ENCODE results near the gene EIF4G2.
"Not testable (repeated sequence)": the region's sequence is repeated elsewhere in the genome, so short reads cannot be mapped to it uniquely, and the experiment has no call there.

The EIF4G2 gene
- 679 to 1,676 (median 1,031) reads per million in 17 experiments for total RNA-seq

DNA sequence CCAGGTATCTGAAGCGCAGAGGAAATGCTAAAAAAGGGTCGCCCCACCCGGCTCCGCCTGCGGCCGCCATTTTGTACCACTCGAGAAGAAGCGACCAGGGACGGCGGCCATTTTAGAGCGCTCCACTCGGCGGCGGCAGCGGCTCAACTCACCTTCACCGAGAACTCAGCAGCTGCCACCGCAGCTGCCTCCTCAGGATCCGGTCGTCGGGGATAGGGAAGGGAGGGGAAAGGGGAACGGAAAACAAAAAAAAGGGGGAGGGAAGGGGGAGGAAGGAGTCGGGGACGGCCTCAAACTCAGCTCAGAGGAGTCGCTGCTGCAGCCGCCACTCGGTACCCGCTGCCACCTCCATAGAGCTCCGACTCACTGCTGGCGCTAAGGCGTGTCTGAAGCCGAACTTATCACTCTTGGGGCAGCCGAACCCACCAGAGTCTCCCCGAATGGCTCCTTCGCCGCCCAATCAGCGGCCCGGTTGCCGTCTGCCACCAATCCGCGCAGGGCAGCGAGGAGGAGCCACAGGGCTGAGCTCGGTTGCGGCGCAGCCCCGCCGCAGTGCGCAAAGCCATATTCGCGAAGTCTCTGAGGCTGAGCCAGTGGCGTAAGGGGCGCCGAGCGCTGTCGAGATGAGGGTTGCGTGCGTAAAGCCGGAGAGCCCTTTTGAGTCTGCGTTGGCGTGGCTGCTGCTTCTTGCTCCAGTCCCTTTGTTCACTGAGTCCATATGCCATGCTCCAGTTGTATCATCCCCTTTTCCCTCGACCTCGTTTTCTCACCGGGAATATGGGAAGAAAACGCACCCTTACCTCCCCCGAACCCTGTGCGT is at the start of gene EIF4G2:
Gene EIF4G2 (minus strand): TSS at position 374 of the 820 bp plus-strand sequence.
- peak; percentile 99 for DNase-seq

DNA sequence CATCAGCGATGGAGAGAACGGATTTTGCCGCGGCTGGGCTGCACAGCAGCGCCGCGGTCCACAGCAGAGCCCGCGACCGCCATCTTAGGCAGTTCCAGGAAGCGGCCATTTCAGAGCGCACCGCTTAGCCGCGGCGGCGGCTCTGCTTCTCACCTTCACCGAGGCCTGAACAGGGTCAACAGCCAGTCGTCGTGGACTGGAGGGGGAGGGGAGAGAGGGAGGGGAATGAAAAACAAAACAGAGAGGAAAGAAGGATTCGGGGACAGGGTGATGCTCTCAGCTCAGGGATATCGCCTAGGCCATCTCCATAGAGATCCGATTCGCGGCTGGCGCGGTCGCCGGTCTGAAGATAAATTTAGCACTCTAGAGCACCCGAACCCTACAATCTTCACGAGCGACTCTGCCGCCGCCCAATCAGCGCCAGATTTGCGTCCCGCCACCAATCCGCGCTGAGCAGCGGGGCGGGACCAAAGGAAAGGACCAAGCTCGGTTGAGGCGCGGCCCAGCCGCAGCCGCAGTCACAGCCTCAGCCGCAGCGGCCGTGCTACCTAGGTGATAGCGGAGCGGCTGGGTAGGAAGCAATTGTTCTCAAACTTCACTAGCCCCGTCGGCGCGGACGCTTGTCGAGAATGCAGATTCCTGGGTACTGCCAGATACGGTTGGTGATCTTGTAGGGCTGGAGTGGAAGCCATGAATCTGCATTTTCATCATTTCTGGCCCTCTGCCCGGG is 49.1 kb upstream of the EIF4G2 start, which contains the start of gene ZBED5:
Gene ZBED5 (minus strand): TSS at position 345 of the 730 bp plus-strand sequence. CDS start 3,108 bp downstream, outside the sequence.
- DNase-seq, result peak; percentile 98 to 99 (median 98)

DNA sequence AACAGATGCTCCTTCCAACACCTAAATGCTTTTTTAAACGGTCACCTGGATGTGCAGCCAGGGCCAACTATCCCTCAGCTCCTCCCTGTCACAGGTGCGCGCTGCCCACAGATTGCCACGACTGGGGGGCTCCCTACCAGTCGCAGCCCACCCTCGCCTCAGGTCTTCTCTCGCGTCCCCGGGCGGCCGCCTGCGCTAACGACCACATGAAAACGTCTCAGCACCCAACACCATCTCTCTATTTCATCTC is 48.7 kb upstream of the EIF4G2 start:
- DNase-seq, result no peak

DNA sequence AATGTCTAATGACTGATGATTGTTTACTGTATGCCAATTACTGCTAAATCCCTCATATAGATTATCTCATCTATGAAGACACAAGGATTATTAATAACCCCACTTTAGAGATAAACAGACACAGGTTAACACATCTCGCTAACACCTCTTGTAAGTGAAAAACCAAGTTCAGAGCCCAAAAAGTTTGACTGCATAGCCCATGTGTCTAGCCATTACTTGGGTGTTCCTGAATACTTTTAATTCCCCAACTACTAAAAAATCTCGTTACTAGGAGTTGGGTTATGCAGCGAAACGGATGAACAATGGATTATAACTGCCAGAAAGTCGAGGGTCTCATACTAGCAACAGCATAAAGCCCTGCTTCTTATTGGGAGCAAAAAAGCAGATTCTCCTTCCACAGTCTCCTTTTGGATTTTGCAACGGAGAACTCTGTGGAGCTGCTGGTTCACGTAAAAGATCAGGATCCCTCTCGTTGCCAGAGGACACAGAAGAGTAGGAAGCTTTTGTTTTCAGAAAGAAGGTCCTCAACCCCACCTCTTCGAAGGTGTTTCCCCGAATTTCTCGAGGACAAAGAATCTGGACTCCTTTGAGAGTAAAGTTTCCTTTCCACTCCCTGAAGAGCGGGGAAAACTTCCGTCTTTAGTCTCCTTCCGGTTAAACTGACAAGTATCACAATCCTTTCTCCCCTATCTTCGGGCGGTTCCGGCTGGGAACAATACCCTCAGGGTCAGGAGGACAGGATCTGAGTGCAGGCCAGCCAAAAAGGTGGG is 48.1 kb upstream of the EIF4G2 start:
- DNase-seq, result peak; percentile 37 to 67 (median 66)

DNA sequence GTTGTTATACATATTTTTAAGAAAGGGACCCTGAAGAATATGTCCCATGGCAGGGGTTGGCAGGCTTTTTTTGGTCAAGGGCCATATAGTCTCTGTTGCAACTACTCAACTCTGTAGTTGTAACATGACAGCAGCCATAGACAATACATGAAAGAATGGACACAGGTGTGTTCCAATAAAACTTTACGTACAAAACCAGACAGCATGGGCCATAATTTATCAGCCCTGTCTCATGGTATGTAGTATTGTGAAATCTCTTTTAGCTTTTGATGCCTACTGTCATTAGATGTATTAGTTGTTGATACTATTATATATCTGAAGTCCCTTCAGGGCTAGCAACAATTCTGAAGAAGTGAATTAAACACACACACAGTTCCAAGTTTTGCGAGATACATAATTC is 46.6 kb upstream of the EIF4G2 start:
- no peak for DNase-seq

DNA sequence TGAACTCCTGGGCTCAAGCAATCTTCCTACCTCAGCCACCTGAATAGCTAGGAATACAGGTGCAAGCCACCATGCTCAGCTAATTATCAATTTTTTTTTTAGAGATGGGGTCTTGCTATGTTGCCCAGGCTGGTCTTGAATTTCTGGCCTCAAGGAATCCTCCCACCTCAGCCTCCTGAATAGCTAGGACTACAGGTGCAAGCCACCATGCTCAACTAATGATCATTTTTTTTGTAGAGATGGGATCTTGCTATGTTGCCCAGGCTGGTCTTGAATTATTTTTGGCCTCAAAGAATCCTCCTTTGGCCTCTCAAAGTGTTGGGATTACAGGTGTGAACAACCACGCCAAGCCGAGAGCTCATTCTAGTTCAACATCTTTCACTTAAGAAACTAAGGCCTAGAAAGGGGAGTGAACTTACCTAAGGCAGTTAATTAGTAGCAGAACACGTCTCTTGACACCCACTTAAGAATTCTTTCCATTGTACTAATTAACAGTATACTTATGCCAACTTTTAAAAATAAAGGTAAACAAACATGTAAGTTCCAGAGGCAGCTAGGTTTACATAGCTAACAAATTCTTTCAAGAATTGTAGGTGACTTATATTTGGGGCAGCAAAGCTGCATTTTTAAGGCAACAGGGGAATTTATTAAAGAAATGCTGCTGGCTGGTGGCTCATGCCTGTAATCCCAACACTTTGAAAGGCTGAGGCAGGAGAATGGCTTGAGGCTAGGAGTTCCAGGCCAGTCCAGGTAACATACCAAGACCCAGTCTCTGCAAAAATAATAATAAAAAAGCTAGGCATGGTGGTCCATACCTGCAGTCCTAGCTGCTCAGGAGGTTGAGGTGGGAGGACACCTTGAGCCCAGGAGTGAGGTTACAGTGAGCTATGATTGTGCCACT is 39.5 kb upstream of the EIF4G2 start:
- DNase-seq, result no peak

DNA sequence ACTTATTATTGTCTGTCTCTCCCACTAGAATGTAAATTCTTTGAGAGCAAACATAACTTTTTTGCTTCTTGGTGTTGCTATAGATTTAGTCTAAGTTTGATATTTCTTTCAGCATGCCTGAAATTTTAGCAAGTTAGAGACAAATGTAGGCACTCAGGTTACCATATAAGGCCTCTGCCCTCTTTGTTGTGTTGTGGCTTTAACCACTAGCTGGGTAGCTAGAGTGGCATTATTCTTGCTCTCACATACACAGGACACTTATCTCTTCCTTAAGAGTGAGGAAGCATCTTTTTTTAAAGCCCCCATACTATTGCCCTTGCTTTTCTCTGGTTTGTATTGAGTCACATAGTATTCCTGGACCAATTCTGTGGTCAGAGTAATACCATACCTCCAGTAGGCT is 37.9 kb upstream of the EIF4G2 start:
- no peak for DNase-seq

DNA sequence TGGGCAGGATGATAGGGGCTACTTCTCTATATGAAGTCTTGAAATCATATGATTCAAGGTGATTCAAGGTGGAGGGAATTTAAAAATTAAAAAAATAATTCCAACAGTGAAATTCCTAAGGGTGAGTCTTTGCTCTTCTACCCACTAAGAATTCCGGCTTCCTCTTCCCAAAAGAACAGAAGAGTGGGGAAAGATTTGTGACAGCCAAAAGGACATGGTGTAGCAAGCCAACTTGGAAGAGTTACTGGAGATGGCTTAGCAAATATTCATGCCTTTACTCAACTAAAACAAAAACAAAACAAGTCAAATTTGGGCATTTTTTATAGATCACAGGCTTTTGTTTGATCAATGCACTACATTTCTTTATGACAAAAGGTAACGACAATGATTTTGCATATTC is 36.9 kb upstream of the EIF4G2 start:
- no peak for DNase-seq

DNA sequence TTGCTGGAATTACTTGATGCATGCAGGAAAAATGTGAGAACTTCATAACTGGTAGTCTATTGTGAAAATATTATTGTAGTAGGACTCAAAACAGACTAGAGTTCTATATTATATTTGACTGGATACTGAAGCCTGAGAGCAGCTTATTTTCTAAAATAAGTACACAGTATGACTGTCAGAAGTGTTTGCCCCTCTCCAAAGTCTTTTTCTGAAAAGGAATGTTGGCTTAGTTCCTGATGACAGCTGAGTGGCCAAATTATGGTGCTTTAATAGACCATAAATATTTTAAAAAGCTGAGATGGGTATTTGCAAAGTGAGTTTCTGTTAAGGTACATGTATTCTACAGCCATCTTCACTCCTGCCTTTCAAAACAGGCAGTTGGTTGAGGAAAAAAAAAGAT is 36.1 kb upstream of the EIF4G2 start:
- no peak for DNase-seq

DNA sequence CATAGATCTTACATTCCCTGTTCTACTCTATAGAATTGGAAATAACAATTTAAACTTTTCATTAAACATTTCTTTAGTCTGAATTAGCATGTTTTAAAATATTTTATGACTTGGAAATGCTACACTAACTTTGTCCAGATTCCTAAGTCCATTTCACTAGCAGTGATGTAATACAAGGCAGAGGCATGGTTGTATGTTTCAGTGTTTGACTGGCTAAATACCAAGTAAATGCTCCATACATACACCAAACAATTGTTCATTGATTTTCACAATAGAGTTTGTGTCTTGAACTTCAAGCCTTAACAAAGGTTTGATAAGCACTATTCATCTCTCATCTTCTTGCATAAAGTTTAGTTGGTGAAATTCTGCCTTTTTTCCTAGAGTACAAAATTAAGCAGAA is 35.6 kb upstream of the EIF4G2 start:
- no peak for DNase-seq

DNA sequence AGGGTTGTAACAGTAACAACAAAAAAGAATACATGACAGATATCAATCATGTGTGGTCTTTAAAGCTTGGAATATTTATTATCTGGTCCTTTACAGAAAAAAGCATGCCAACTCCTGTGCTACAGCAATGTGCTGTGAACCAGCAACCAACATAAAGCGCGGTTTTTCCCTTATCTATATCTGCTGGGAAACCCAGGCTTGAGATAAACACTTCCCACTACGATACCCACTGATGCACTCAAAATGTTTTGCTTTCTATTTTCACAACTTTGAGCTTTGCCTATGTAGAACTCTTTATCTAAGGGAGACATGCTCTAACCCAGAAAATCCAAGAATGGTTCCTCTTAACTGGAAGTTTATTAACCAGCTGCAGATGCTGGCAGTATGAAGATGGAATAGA is 30.2 kb upstream of the EIF4G2 start:
- no peak for DNase-seq

DNA sequence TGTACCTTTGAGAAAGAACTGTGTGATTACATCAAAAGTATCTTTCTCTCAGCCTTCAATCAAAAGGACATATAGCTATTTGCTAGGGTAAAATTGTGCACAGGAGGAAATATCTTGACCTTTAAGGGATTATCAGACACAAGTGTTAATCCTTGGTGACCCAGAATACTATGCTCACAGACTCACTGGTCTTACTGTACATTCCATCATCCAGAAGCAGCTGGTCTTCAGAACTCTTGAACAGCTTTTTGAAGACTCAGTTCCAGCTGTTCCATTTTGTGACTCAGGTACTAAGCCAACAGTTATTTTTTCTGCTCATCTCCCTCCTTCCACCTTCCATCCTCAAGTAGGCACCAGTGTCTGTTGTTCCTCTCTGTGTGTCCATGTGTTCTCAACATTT is 29.4 kb upstream of the EIF4G2 start:
- no peak for DNase-seq

DNA sequence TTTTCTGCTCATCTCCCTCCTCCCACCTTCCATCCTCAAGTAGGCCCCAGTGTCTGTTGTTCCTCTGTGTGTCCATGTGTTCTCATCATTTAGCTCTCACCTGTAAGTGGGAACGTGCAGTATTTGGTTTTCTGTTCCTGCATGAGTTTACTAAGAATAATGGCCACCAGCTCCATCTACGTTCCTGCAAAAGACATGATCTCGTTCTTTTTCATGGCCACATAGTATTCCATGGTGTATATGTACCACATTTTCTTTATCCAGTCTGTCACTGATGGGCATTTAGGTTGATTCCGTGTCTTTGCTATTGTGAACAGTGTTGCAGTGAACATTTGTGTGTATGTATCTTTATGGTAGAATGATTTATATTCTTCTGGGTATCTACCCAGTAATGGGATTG is 28.2 kb upstream of the EIF4G2 start:
- not testable (repeated sequence) for DNase-seq

DNA sequence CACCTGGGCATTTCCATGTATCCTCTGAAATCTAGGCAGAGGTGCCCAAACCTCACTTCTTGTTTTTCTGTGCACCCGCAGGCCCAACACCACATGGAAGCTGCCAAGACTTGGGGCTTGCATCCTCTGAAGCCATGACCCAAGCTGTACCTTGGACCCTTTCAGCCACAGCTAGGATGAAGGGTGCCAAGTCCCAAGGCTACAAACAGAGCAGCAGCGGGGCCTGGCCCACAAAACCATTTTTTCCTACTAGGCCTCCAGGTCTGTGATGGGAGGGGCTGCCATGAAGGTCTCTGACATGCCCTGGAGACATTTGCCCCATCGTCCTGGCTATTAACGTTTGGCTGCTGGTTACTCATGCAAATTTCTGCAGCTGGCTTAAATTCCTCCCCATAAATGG is 20.4 kb upstream of the EIF4G2 start:
- DNase-seq, result no peak

DNA sequence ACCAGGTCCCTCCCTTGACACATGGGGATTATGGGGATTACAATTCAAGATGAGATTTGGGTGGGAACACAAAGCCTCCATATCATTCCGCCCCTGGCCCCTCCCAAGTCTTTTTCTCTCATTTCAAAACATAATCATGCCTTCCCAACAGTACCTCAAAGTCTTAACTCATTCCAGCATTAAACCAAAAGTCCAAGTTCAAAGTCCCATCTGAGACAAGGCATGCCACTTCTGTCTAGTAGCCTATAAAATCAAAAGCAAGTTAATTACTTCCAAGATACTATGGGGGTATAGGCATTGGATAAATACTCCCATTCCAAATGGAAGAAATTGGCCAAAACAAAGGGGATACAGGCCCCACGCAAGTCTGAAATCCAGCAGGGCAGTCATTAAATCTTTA is 19.7 kb upstream of the EIF4G2 start:
- DNase-seq, result no peak

DNA sequence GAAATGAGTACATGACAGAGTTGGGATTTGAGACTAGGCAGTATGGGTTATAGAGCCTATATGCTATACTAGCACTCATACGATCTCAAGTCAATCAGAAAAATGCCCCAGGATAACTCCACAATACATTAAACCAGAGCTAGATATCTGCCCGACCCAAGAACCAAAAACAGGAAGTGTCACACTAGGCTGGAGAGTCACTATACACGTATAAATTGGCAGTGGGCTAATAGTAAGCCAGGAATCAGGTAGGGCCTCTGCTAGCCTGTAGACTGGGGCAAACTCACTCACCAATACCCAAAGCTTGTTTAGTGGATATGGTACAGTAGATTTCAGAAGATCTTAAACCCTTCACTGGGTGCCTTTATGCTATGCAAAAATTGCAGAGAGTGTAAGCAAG is 16.2 kb upstream of the EIF4G2 start:
- DNase-seq, result peak in 2 of 4 experiments; percentile 29 to 31

DNA sequence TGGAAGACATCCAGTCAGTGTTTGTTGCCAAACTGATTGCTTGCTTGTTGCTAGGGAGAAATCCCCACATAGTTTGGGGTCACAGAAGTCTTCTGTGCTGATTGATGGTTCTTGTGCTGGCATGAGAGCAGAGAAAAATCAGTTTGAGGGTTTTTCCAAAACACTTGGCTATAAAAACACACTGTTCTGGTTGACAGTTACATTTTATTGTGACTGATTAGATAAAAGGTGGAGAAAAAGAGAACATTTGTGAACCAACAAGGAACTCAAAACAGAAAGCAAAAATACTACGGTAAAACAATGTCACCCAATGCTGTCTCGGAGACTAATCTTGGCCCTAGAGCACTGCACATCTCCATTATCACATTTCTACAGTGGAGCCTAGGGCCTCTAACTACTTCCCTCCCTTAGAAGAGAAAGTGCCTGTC is 14.4 kb upstream of the EIF4G2 start:
- no peak for DNase-seq

DNA sequence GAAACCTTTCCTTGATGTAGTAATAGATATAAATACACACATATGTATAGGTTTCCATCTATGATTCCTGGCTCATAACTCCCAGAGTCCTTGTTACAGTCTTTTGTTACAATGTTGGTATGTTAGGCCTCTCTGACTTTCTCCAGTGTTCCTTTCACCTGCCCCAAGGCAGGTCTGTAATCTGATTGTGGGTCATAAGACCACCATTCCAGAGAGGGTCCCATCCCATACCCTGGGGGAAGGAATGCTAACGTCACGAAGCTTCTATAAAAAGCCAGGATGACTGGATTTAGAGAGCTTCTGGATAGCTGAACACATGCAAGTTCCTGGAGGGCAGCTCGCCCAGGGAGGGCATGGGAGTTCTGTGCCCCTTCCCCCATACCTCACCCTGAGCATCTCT is 13.8 kb upstream of the EIF4G2 start:
- not testable (repeated sequence) for DNase-seq

DNA sequence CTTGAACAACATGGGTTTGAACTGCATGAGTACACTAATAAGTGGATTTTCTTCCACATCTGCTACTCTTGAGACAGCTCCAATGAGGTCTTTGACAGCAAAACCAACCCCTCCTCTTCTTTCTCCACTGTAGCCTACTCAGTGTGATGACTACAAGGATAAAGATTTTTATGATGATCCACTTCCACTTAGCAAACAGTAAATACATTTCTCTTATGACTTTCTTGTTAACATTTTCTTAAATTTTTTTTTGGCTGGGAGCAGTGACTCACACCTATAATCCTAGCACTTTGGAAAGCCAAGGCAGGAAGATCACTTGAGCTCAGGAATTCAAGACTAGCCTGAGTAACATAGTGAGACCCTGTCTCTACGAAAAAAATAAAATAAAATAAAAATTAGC is 9.9 kb upstream of the EIF4G2 start:
- no peak for DNase-seq

DNA sequence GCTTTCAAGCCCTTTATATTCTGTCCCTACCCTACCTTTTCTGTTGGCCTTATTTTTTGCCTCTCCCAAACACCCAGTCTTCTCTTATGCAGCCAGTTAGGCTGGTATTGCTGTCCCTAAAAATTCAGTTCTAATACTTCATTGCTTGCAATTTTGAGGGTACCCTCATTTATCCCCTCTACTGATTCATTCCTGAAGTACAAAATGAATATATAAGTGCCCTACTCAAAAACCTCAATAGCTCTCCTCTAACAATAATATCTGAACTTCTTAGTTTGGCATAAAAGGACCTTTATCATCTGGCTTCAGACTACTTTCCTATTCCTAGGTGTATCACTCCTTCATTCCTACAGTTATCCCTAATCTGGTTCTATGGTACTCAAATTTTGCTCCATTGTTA is 5.2 kb upstream of the EIF4G2 start:
- DNase-seq, result no peak

DNA sequence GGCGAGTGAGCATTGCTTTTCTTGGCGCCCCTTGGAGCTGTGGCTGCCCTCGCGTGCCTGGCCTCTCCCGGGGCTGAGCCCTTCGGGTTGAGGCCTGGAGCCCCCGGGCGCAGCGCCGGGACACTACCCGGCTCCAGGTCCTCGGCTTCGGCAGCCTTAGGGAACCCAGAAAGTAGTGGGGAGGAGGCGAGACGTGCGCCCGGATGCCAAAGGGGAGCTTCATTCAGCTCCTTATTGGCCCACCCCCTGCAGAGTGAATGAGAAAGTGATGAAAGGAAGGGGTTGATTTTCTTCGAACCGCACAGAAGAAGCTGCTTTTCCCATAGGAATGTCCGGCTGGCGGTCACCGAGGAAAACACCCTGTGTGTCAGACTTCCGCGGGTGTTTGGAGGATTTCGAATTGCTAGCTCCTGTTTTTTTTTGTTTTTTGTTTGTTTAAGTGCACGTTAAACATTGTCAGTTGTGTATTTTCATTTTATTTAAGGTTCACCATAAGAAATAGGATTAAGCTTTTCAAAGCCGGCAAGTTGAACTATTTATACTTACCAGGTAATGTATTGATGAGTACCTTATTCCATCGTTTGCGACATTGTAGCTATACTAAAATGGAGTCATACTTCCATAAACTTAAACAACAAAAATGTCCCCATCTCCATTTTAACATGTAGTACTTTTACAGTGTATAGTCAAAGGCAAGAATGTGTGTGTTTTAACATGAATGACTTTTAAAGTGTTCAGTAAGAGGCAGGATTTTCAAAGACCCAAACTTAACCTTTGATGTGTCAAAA is 841 bp upstream of the EIF4G2 start:
- peak in 1 of 4 experiments; percentile 61 for DNase-seq

DNA sequence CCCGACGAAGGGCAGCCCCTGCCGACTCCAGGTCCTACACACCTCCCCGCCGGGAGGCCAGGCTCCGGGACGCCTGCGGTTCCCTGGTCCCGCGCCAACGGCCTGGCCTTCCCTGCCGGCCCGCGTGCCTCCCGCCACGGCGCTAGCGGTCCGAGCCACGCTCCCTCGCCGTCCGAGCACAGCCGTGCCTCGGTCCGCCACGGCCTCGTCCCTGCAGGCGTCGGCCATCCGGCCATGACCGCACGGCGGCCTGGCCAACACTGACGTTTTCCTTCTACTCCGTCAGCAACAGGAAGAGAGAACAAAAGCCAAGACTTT is 532 bp downstream of the EIF4G2 start:
- DNase-seq, result no peak

All from suppressor macrophage (primary cell).